ENCODE results near the gene NDRG4.

Gene NDRG4

DNA sequence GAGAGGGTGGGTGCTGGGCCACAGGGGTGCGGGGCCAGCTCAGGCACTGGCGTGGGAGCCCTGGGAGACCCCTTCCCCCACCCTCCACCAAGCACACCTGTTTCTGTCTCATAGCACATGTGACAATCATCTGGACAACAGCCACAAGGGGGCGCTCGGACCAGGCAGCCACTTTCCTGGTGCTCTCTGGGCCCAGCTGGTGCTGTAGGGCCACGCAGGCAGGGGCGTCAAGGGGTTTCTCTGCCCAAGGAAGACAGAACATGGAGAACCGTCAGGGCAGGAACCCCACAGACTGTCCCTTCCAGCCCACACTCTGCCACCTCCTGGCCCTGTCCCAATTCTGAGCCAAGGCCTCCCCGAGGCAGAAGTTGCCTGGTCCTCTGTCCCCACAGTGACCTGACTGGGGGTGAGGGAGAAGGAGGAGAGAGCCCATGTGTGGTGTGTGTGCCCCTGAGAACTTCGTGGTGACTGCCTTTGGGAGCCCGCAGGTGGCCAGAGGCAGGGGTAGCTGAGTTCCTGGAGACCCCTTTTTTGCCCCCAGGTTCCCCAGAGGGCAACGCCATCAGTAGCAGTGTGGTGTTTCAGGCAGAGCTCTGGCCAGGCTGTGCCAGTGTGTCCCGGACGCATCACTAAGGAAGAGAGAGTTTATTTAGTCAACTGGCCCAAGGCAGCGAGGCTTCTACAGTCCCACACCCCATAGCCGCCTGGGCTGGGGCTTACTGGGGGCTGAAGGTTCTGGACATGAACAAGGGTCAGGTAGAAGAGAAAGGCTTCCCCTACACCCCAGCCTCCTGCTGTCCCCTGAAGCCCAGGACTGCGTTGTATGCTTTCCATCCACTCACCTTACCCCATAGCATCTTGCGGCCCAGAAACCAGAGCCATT, 12.2 kb downstream of the NDRG4 start:
- Histone ChIP-seq H3K4me3 (ENCODE audit: low read depth, low read length) (no peak overlapping the region), H3K9ac (ENCODE audit: low read depth, low read length) (no peak overlapping the region), H3K9me3 (ENCODE audit: control insufficient read depth, insufficient read depth, low read length) (no peaks in the 10 kb centered on the region), H3K27me3 (ENCODE audit: control insufficient read depth, insufficient read depth, low read length) (no peaks in the 10 kb centered on the region), H3K27ac (ENCODE audit: low read depth, low read length) (no peak overlapping the region), H3K4me1 (ENCODE audit: control insufficient read depth, insufficient read depth, low read length) (peaks cover 12% of the 10 kb centered on the region), H3K36me3 (ENCODE audit: control insufficient read depth, insufficient read depth, low read length) (peaks cover 17% of the 10 kb centered on the region)

DNA sequence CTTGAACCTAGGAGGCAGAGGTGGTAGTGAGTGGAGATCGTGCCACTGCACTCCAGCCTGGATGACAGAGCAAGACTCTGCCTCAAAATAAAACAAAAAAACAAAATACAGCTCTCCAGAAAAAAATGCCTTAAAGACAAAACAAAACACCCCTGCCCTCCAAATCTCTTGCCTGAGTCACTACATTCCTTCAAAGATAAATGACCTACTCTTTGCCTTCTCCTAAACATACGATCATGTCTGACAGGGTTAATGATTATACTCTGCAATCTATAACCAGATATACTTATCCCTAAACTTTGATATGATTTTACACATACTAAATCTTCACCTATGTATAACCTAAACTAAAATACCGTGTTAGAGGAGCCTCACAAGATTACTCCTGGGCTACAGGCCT, 13.9 kb downstream of the NDRG4 start:
- H3K4me3 ChIP-seq (ENCODE audit: low read depth, low read length) = peak overlapping the region; percentile 89; the same call in 1 of the 2 replicates
- H3K9me3 ChIP-seq (ENCODE audit: control insufficient read depth, insufficient read depth, low read length) = no peaks in the 10 kb centered on the region
- peaks cover 32% of the 10 kb centered on the region for H3K36me3 ChIP-seq (ENCODE audit: control insufficient read depth, insufficient read depth, low read length)
- H3K9ac ChIP-seq (ENCODE audit: low read depth, low read length) = no peak overlapping the region
- H3K4me1 ChIP-seq (ENCODE audit: control insufficient read depth, insufficient read depth, low read length) = peaks cover 12% of the 10 kb centered on the region
- no peaks in the 10 kb centered on the region for H3K27me3 ChIP-seq (ENCODE audit: control insufficient read depth, insufficient read depth, low read length)
- H3K27ac ChIP-seq (ENCODE audit: low read depth, low read length) = no peak overlapping the region

DNA sequence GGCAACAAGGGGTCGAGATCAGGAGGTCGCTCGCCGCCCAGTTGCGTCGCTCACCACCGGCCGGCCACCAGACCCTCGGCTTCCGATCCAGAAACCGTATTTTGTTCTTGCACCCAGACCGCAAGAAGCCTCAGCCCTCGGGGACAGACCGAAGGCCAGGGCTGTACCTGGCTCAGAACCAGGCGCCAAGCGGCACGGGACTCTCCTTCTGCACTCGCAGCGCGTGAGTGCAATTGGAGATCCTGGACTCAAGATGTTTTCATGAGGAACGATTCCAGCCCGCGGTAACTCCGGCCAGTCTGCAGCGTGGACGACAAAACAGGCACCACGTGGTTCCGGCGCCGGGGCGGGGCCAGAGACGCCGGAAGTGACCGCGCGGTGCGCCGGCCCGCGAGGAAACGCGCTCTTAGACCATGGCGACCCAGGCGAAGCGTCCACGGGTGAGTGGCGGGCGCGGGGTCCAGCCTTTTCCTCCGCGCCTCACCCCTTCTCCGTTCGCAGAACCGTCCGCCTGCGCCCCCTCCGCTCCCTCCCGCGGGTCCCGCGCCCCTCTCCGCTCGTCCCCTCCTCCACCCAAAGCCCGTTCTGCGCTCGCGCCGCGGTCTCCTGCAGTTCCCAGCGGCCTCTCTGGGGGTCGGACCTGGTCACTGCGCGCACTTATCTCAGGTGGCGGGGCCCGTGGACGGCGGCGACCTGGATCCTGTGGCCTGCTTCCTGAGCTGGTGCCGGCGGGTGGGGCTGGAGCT, 15.4 kb downstream of the NDRG4 start, which contains the start of gene SETD6:
SETD6 (plus strand) TSS at position 393 of the 746 bp plus-strand sequence; CDS start at position 414, 21 bp downstream.
- Histone ChIP-seq H3K36me3 (ENCODE audit: control insufficient read depth, insufficient read depth, low read length) (peaks cover 40% of the 10 kb centered on the region), H3K27ac (ENCODE audit: low read depth, low read length) (peak within 1 kb of the TSS; percentile 93), H3K9ac (ENCODE audit: low read depth, low read length) (peak within 1 kb of the TSS; percentile 92)

DNA sequence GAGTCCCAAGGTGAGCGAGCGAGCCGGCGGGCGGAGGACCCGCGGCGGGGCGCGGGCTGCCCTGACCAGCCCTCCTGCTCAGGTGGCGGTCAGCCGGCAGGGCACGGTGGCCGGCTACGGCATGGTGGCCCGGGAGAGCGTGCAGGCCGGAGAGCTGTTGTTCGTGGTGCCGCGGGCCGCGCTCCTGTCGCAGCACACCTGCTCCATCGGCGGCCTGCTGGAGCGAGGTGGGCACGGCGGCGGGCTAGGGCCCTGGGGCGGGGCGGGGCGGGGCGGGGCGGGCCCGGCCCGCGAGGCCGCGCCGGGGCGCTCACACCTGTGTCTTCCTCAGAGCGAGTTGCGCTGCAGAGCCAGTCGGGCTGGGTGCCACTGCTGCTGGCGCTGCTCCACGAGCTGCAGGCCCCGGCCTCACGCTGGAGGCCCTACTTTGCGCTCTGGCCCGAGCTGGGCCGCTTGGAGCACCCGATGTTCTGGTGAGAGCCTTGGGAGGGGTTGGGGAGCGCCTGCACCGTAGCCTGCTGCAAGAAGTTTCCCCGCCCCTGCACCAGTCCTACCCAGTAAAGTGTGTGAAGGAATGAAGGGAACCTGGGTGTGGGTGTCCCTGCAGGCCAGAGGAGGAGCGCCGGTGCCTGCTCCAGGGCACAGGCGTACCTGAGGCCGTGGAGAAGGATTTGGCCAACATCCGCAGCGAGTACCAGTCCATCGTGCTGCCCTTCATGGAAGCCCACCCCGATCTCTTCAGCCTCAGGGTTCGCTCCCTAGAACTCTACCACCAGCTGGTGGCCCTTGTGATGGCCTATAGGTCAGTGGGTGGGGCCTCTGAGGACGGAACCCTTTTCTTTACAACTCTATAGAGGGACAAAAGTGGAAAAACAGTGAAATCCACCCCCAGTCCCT, 16.2 kb downstream of the NDRG4 start:
- Histone ChIP-seq H3K9me3 (ENCODE audit: control insufficient read depth, insufficient read depth, low read length) (no peaks in the 10 kb centered on the region), H3K27me3 (ENCODE audit: control insufficient read depth, insufficient read depth, low read length) (no peaks in the 10 kb centered on the region), H3K4me1 (ENCODE audit: control insufficient read depth, insufficient read depth, low read length) (peaks cover 12% of the 10 kb centered on the region), H3K9ac (ENCODE audit: low read depth, low read length) (peak overlapping the region; percentile 92), H3K36me3 (ENCODE audit: control insufficient read depth, insufficient read depth, low read length) (peaks cover 48% of the 10 kb centered on the region), H3K27ac (ENCODE audit: low read depth, low read length) (peak overlapping the region; percentile 93), H3K4me3 (ENCODE audit: low read depth, low read length) (peak overlapping the region; percentile 89)

More for the DNA sequence above, 15.4 kb downstream of the NDRG4 start, which contains the start of gene SETD6:
- Histone ChIP-seq H3K9me3 (ENCODE audit: control insufficient read depth, insufficient read depth, low read length) (no peaks in the 10 kb centered on the region), H3K27me3 (ENCODE audit: control insufficient read depth, insufficient read depth, low read length) (no peaks in the 10 kb centered on the region), H3K4me3 (ENCODE audit: low read depth, low read length) (peak within 1 kb of the TSS; percentile 89), H3K4me1 (ENCODE audit: control insufficient read depth, insufficient read depth, low read length) (peaks cover 12% of the 10 kb centered on the region)

DNA sequence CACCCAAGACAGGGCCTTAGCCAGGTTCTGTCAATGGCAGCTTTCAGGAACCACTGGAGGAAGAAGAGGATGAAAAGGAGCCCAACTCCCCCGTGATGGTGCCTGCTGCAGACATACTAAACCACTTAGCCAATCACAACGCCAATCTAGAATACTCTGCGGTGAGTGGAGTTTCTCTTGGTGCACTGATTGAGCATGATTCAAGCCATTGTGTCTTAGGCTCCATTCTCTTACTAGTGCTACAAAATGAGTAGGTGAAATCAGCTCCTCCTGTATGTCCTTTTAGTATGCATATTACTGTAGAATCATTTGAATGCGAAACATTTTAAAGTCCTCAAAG, 16.8 kb downstream of the NDRG4 start:
- Histone ChIP-seq H3K9me3 (ENCODE audit: control insufficient read depth, insufficient read depth, low read length) (no peaks in the 10 kb centered on the region), H3K9ac (ENCODE audit: low read depth, low read length) (no peak overlapping the region), H3K27ac (ENCODE audit: low read depth, low read length) (no peak overlapping the region), H3K4me3 (ENCODE audit: low read depth, low read length) (peak overlapping the region; percentile 89), H3K4me1 (ENCODE audit: control insufficient read depth, insufficient read depth, low read length) (peaks cover 12% of the 10 kb centered on the region), H3K27me3 (ENCODE audit: control insufficient read depth, insufficient read depth, low read length) (no peaks in the 10 kb centered on the region), H3K36me3 (ENCODE audit: control insufficient read depth, insufficient read depth, low read length) (peaks cover 54% of the 10 kb centered on the region)

DNA sequence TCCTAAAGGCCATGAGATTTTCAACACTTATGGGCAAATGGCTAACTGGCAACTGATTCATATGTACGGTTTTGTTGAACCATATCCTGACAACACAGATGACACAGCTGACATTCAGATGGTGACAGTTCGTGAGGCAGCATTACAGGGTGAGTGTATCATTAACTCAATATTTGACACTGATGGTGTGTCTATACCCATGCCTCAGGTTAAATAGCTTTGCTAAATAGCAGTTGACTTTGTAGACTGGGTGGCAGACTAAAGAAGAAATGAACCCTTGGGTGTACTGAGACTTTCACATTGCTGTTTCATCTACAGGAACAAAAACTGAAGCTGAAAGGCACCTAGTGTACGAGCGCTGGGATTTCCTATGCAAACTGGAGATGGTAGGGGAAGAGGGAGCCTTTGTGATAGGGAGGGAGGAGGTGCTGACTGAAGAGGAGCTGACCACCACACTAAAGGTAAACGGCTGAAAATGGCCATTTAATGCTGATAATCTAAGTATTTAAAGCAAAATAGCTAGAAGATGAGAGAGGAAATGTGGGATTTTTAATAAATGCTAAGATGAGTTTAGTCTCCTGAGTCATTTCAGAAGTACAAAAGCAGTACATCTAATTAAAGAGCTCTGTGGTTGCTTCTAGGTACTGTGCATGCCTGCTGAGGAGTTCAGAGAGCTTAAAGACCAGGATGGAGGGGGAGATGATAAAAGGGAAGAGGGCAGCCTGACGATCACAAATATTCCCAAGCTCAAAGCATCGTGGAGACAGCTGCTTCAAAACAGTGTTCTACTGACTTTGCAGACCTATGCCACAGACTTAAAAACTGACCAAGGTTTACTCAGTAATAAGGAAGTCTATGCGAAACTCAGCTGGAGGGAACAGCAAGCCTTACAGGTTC, 18.4 kb downstream of the NDRG4 start:
- Histone ChIP-seq H3K9ac (ENCODE audit: low read depth, low read length) (no peak overlapping the region), H3K4me3 (ENCODE audit: low read depth, low read length) (no peak overlapping the region), H3K9me3 (ENCODE audit: control insufficient read depth, insufficient read depth, low read length) (no peaks in the 10 kb centered on the region), H3K36me3 (ENCODE audit: control insufficient read depth, insufficient read depth, low read length) (peaks cover 70% of the 10 kb centered on the region), H3K27me3 (ENCODE audit: control insufficient read depth, insufficient read depth, low read length) (no peaks in the 10 kb centered on the region), H3K27ac (ENCODE audit: low read depth, low read length) (peak overlapping the region; percentile 41), H3K4me1 (ENCODE audit: control insufficient read depth, insufficient read depth, low read length) (peaks cover 12% of the 10 kb centered on the region)

DNA sequence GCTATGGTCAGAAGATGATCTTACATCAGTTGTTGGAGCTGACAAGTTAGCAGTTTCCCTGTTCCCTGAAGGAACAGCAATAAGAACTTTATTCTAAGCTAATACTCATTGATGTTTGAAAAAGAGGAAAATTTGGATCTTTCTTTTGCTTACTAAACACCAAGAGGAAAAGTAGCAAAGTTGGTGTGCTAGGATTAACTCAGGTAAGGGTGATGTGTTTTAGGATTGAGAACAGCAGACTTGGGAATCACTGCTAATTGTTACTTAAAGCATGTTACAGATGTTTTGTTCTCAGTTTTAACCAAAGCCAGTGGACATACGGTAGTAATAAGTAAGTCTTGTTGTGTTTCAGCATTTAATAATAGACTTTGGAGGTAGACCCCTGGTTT, 19.0 kb downstream of the NDRG4 start:
- peaks cover 12% of the 10 kb centered on the region for H3K4me1 ChIP-seq (ENCODE audit: control insufficient read depth, insufficient read depth, low read length)
- peak overlapping the region; percentile 41 for H3K27ac ChIP-seq (ENCODE audit: low read depth, low read length)
- H3K9ac ChIP-seq (ENCODE audit: low read depth, low read length) = no peak overlapping the region
- no peaks in the 10 kb centered on the region for H3K9me3 ChIP-seq (ENCODE audit: control insufficient read depth, insufficient read depth, low read length)
- H3K36me3 ChIP-seq (ENCODE audit: control insufficient read depth, insufficient read depth, low read length) = peaks cover 76% of the 10 kb centered on the region
- H3K4me3 ChIP-seq (ENCODE audit: low read depth, low read length) = no peak overlapping the region
- no peaks in the 10 kb centered on the region for H3K27me3 ChIP-seq (ENCODE audit: control insufficient read depth, insufficient read depth, low read length)

DNA sequence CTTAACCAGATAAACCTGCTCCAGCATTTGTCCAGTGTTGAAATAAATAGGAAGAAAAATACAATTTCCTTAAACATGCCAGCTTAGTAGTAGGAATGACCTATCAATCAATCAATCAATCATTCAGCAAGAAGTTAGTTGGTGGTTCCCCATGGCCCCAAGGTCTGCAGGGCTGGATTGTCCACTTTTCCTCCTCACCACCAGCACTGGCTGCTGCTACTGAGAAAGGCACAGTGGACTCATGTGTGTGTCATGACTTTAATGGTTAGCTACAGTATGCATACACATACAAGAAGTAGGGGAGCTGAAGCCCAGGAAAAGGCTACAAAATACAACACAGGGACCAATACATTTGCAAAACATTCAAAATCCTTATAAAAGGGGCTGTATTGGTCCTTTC, 19.8 kb downstream of the NDRG4 start:
- no peaks in the 10 kb centered on the region for H3K27me3 ChIP-seq (ENCODE audit: control insufficient read depth, insufficient read depth, low read length)
- H3K36me3 ChIP-seq (ENCODE audit: control insufficient read depth, insufficient read depth, low read length) = peaks cover 84% of the 10 kb centered on the region
- no peak overlapping the region for H3K4me3 ChIP-seq (ENCODE audit: low read depth, low read length)
- no peaks in the 10 kb centered on the region for H3K9me3 ChIP-seq (ENCODE audit: control insufficient read depth, insufficient read depth, low read length)
- H3K4me1 ChIP-seq (ENCODE audit: control insufficient read depth, insufficient read depth, low read length) = peaks cover 10% of the 10 kb centered on the region
- H3K9ac ChIP-seq (ENCODE audit: low read depth, low read length) = no peak overlapping the region
- no peak overlapping the region for H3K27ac ChIP-seq (ENCODE audit: low read depth, low read length)

DNA sequence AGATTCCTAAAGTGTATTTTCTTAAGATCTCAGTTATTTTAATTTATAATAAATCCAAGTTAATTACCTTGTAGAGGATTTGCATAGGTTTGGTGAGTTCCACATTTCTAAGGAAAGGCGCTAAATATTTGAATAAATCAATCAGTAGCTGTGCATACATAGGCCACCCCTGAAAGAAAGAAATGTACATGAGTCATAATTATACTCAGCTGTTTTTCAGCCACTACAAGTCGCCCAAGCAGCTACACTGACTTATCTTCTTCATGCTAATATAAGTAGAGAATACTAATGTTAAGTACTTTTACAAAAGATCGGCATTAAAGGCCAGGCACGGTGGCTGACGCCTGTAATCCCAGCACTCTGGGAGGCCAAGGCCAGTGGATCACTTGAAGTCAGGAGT, 30.2 kb downstream of the NDRG4 start:
- H3K4me1 ChIP-seq (ENCODE audit: control insufficient read depth, insufficient read depth, low read length) = no peaks in the 10 kb centered on the region
- H3K27ac ChIP-seq (ENCODE audit: low read depth, low read length) = no peak overlapping the region
- peaks cover 96% of the 10 kb centered on the region for H3K36me3 ChIP-seq (ENCODE audit: control insufficient read depth, insufficient read depth, low read length)

DNA sequence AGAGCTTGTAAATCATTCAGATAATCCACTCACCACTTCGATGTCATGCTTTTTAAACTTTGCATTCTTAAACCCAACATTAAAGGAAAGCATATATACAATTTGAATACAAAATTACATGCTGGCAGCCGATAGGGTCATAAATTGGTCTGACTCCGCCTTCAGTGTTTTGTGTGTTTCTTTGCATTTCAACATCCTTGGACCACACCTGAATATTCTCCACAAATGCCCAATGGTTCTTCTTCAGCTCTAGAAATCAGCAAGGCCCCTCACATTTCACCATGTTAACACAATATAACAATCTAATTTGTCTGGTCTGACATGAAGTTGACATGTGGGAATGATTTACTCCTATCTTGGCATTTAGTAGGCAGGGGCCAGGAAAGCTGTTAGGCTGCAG, 32.5 kb downstream of the NDRG4 start:
- H3K9ac ChIP-seq (ENCODE audit: low read depth, low read length) = no peak overlapping the region
- H3K27ac ChIP-seq (ENCODE audit: low read depth, low read length) = no peak overlapping the region
- H3K9me3 ChIP-seq (ENCODE audit: control insufficient read depth, insufficient read depth, low read length) = no peaks in the 10 kb centered on the region
- no peak overlapping the region for H3K4me3 ChIP-seq (ENCODE audit: low read depth, low read length)
- no peaks in the 10 kb centered on the region for H3K4me1 ChIP-seq (ENCODE audit: control insufficient read depth, insufficient read depth, low read length)
- peaks cover 98% of the 10 kb centered on the region for H3K36me3 ChIP-seq (ENCODE audit: control insufficient read depth, insufficient read depth, low read length)
- no peaks in the 10 kb centered on the region for H3K27me3 ChIP-seq (ENCODE audit: control insufficient read depth, insufficient read depth, low read length)

More for the DNA sequence above, 30.2 kb downstream of the NDRG4 start:
- Histone ChIP-seq H3K4me3 (ENCODE audit: low read depth, low read length) (no peak overlapping the region), H3K9me3 (ENCODE audit: control insufficient read depth, insufficient read depth, low read length) (no peaks in the 10 kb centered on the region), H3K27me3 (ENCODE audit: control insufficient read depth, insufficient read depth, low read length) (no peaks in the 10 kb centered on the region), H3K9ac (ENCODE audit: low read depth, low read length) (no peak overlapping the region)
